DMS153 treated with DMSO at 0.1 percent for 48 hours (cell line): ENCODE measurements around the gene TFPI.

Experiments used
- DNase-seq: peaks from one replicate; lab custom pipeline; 2025; ENCODE audit not compliant: unreplicated experiment; lab: John Stamatoyannopoulos, UW

The TFPI gene

GRCh38 chr2:187470698-187471097, 83.5 kb downstream of the TFPI start:
- no peak for DNase-seq

GRCh38 chr2:187469538-187469937, 84.7 kb downstream of the TFPI start:
- DNase-seq: no peak

GRCh38 chr2:187468262-187468661, 86.0 kb downstream of the TFPI start:
- DNase-seq: no peak

- no peak for DNase-seq
Observed at GRCh38 chr2:187466129-187466792, 88.0 kb downstream of the TFPI start.

- no peak for DNase-seq
Observed at GRCh38 chr2:187462839-187463238, 91.4 kb downstream of the TFPI start.

GRCh38 chr2:187461294-187462261, 92.7 kb downstream of the TFPI start:
- DNase-seq: no peak

- no peak for DNase-seq
Observed at GRCh38 chr2:187459256-187459655, 95.0 kb downstream of the TFPI start.

- DNase-seq: no peak
Observed at GRCh38 chr2:187453078-187453641, 101.1 kb downstream of the TFPI start.

GRCh38 chr2:187451510-187451909, 102.7 kb downstream of the TFPI start:
- no peak for DNase-seq

GRCh38 chr2:187447336-187447735, 106.9 kb downstream of the TFPI start:
- DNase-seq: no peak

GRCh38 chr2:187446711-187447110, 107.5 kb downstream of the TFPI start:
- DNase-seq: no peak

GRCh38 chr2:187445051-187445450, 109.2 kb downstream of the TFPI start:
- no peak for DNase-seq

GRCh38 chr2:187442778-187443177, 111.5 kb downstream of the TFPI start:
- no peak for DNase-seq

- no peak for DNase-seq
Observed at GRCh38 chr2:187442378-187442777, 111.9 kb downstream of the TFPI start.

GRCh38 chr2:187440101-187440675, 114.0 kb downstream of the TFPI start:
- DNase-seq: no peak

- no peak for DNase-seq
Observed at GRCh38 chr2:187438455-187438854, 115.8 kb downstream of the TFPI start.

GRCh38 chr2:187435756-187436155, 118.5 kb downstream of the TFPI start:
- DNase-seq: no peak

GRCh38 chr2:187435078-187435477, 119.2 kb downstream of the TFPI start:
- DNase-seq: no peak

- no peak for DNase-seq
Observed at GRCh38 chr2:187434342-187434785, 119.9 kb downstream of the TFPI start.

- no peak for DNase-seq
Observed at GRCh38 chr2:187431911-187432310, 122.3 kb downstream of the TFPI start.

GRCh38 chr2:187429989-187430388, 124.2 kb downstream of the TFPI start:
- no peak for DNase-seq
